Hematopoietic multipotent progenitor cell treated with erythropoietin and hydrocortisone succinate and interleukin-3 and kit ligand, for 15 days (in vitro differentiated cells): ENCODE data around the gene RBM38.

Source experiments
- DNase-seq: peaks from one replicate; pipeline ENCODE4 v3.0.0-alpha.2; 2015; ENCODE audit warnings: low spot score

RBM38 gene

DNA sequence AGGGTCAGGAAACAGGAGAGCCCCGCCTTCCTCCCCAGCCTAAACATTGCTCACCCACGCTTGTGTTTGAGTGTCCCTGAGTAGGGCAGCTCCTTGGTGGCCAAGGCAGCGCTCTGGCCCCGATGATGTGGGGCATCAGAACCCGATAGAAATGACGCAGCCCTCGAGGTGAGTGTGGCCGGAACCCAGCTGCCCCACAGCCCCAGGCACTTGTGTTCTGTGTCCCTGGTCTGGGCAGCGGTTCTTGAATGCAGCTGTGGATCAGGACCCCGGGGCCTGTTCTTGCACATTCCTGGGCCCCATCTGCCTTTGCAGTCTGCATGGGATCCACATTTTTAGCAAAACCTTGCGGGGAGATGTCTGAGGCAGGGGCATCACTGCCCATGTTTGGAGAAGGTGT, 12.8 kb downstream of the RBM38 start:
- no peak for DNase-seq

DNA sequence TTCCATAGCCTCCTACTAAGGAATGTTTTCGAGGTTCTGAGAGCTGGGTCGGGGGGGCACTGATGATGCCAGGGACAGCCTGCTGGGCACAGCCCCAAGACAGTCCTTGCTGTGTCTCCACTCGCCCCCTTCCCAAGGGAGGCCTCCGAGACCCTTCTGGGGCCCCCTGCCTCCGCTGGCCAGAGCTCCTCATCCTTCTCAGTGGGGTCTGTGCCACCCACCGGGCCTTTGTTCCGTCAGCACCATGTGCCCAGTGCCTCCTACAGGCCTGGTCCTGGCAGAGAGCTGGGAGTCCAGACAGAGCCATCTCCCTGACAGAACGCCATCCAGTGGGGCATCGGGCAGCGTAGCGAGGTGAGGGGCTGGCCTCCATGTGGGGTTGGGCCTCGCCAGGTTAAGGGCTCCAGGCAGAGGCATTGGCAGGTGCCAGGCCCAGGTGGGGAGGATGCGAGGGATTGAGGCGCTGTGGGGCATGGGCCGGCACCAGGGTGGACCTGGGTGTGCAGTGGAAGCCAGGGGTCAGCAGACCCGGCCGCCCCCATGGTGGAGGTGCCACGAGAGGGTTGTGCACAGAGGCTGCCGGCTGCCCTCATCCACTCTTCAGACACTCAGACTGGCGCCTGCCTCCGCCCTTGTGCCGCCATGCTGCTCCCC, 13.3 kb downstream of the RBM38 start:
- no peak for DNase-seq

DNA sequence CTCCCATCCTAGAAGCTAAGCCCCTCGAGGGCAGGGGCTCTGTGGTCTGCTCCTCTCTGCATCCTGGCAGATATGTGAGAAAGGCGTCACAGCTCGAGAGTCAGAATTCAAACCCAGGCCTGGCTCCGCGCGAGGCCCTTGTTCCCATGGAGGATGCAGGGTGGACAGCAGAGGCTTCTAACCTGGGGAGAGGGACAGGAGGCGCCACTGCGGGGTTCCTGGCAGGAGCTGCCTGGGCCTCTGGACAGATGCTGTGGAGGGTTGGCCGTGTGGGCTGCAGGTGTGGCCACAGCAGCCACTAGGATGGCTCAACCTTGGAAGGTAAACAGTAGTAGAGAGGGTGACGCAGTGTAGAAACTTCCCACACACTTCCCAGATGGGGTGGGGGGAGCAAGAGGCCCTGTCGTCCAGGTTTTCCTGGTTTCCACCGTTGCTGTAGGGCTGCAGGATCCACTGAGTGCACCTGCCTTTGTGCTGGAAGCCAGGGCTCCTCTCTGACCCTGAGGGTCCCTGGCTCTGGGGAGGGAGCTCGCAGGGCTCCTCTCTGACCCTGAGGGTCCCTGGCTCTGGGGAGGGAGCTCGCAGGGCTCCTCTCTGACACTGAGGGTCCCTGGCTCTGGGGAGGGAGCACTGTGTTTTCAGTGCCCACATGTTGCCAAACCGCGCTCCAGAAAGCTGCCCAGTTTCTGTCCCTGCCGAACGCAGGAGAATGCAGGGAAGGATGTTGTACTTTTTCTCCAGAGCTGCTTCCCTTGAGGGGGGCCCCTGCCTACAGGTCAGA, 14.2 kb downstream of the RBM38 start:
- no peak for DNase-seq

DNA sequence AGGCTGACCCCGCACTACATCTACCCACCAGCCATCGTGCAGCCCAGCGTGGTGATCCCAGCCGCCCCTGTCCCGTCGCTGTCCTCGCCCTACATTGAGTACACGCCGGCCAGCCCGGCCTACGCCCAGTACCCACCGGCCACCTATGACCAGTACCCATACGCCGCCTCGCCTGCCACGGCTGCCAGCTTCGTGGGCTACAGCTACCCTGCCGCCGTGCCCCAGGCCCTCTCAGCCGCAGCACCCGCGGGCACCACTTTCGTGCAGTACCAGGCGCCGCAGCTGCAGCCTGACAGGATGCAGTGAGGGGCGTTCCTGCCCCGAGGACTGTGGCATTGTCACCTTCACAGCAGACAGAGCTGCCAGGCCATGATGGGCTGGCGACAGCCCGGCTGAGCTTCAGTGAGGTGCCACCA, 16.4 kb downstream of the RBM38 start:
- no peak for DNase-seq

DNA sequence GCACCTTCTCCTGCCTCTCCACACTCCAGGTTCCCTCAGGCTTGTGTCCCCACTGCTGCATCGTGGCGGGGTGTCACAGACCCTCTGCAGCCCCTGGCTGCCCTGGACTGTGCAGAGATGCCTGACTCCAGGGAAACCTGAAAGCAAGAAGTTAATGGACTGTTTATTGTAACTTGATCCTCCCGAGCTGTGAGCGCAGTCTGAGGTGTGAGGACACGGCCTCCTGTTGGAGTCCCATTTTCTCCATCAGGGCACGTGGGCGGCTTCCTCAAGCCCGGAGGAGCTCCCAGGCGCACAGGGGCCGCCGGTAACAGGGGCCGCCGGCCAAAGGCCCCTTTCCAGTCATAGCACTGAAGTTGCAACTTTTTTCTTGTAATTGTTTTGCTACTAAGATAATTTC, 16.9 kb downstream of the RBM38 start:
- no peak for DNase-seq

DNA sequence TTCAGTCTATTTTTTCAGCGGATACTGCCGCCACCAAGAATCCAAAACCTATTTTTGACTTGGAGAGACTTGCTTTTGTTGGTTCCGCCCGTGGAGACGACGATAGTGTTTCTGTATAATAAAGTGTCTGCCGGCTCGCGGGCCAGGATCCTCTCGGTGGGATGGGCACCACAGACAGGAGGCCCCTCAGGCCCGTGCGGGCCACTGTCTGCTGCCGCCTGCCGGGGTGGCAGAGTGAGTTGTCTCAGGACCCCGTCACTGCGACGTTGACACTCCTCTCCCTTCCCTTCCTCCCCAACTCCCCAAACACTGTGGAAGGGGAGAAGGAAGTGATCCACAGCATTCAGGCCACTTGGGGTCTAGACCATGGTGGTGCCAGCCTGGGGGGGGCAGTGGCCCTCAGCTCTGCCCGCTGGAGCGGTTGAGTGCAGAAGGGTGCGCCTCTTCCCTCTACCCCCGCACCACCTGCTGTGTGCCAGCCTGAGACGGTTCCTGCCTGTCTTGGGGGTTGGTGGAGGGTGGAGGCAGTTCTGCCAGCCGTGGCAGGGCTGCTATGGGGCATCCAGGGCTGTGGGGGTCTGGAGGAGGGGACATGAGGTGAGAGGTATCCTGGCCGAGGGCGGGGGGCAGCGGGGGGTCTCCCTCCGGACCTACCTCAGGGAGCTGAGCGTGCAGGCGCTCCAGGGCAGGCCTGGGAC, 17.5 kb downstream of the RBM38 start:
- peak; percentile 41 for DNase-seq

DNA sequence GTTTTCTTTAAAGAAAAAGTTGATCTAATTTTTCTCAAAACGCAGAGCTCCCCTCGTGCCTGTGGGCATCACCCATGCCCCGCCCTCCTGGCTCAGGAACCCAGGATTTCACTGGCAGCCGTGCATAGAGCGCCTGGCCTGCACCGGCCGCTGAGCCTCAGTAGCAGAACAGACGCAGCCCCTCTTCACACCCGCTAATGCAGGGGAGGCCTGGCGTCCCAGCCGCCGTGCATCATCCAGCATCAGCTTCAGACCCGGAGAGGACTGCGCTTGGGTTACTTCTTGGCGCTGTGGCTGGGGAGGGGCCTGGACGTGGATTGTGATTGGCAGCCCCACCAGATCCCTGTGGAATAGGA, 18.1 kb downstream of the RBM38 start:
- DNase-seq: peak; percentile 69

DNA sequence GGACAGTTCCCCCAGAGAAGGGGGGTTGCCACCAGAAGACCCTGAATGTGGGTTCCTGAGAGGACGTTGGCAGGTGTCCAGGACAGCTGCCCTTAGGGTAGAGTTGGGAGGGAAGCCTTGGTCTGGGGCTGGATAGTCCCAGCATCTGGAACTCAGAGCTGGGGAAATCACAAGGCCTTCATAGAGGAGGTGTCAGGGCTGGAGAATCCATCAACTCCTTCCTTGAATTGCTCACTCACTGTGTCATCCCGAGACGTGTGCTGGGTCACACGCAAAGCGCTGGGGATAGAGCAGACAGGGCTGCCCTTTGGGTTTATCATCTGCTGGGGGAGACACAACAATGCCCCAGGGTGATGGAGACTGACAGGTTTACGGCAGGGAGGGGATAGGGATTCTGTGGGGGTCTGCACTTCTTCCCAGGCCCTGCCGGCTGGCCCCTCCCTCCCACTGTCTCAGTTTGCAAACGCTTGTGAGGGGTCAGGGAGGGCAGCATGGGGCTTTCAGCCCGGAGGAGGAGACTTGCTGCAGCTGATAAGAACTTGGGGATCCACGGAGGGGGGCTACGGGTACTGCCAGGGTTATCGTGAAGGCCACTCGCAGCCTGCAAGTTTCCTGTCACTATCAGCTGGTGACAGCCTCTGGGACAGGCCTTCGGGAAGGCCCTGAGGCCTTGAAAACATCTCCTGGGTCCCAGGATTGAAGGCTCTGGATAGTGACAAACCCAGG, 18.6 kb downstream of the RBM38 start:
- DNase-seq: peak; percentile 96

DNA sequence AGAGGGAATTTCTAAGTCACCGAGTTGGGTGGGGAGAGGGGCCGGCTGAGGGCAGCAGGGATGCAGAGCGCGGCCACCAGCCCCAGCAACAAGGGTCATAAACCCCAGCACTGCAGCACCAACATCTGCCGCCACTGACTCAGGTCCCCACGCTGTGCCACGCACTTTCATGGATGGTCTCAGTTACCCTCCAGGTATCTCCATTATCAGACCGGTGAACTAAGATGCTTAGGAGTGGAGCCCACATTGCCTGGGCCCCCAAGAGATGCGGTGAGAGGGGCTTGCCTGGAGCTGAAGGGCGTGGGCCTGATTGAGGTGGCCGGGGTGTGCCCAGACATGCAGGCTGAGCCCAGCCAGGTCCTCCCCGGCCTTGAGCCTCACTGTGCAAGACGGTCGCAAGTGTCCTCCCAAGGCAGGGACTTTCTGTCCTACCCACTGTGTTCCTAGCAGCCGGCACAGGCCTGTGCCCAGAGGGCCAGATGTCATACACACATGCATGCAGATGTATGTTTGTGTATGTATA, 19.3 kb downstream of the RBM38 start:
- DNase-seq: peak; percentile 76

DNA sequence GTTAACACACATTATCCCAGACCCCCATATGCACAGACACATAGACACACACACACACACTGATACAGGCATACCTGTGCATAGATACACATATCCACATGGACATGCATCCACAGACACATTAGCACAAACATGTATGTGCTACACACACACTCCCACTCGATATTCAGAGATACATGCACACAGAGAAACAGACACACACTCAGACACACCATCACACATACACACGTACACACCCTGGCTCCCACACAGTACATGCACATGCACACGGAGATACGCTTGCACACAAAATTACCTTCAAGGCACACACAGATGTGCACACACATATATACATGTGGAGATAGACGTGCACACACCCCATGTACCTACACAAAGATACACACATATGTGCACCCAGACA, 19.7 kb downstream of the RBM38 start:
- DNase-seq: no peak

DNA sequence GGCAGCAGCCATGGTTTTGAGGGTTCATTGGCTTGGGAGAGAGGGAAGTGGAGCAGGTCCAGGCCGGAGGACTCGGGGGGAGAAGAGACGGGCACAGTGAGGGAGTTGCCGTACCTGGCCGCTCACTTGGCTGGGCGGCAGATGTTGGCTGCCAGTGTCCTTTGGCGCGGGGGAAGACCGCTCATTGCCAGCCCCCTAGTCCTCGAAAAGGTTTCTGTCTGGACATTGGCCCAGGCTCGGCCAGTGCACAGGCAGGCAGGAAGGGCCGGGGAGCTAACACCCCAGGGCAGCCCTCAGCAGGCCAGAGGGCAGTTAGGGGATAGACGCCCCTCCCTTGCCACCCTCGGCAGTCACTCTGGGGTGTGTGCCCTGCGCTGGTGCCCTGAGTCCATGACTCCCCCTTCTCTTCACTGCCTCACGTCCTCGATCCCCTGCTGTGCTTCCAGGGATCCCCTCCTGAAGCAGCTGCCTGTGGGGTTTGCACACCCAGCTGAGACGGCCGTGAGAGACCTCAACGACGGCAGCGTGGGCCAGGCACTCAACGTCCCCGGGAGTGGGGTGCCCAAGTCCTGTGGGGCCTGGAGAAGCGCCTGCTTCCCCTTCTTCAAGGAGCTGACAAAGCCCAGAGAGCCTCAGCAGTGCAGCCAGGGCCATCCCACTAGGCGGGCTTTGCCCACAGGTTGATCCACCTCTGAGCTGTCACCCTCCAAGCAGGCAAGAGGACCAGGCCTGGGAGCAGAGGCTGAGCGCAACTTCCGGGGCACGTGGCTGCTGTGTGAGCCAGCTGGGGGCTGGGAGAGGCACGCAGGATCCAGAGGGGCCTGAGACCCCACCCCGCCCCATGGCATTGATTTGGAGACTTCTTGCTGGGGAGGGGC, 20.4 kb downstream of the RBM38 start:
- no peak for DNase-seq

DNA sequence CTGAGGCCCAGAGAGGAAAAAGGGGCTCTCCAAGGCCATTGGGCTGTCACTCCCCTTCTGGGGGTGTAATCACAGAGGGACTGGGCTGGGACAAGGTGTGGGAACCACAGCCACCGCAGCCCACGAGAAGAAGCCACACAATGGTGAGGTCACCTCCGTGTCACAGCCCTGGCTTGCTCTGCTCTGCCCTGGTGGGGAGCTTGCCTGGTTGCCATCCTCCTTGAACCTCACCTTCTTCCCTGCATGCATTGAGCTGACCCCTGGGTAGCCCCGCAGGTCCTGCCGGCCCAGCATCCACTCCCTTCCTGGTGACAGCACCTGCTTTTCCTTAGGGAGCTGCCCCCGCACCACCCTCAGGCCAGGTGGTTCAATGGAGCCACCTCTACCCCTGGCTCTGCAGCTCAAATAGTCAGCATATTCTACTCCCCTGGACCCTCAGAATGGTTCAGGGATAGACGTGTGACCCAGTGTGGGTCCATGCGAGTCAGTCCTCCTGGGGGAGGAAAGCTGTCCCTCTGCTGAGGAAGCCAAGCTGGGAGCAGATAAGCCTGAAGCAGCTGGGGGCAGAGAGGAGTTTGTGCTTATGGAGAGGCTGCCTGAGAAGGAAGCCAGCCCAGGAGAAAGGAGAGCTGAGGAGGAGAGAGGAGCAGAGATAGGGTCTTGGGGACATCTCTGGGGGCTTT, 21.3 kb downstream of the RBM38 start:
- DNase-seq: peak; percentile 61

DNA sequence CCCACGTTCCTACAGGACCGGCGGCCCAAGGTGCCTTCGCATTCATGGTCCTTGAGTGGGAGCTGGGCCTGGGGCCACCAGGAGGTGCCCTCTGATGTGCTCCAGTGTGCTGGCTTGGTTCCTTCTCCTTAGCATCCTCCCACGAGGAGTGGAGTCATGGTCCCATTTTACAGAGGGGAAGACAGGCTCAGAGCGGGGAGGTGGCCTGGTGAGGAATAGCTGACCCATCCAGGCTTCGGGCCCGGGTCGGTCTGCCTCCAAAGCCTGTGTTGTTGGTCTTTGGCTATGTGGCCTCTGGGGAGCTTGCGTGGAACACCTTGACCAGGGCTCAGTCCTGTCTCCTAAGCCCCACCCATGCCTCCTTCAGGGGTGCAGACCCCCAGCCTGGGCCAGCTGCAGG, 22.8 kb downstream of the RBM38 start:
- DNase-seq: no peak

DNA sequence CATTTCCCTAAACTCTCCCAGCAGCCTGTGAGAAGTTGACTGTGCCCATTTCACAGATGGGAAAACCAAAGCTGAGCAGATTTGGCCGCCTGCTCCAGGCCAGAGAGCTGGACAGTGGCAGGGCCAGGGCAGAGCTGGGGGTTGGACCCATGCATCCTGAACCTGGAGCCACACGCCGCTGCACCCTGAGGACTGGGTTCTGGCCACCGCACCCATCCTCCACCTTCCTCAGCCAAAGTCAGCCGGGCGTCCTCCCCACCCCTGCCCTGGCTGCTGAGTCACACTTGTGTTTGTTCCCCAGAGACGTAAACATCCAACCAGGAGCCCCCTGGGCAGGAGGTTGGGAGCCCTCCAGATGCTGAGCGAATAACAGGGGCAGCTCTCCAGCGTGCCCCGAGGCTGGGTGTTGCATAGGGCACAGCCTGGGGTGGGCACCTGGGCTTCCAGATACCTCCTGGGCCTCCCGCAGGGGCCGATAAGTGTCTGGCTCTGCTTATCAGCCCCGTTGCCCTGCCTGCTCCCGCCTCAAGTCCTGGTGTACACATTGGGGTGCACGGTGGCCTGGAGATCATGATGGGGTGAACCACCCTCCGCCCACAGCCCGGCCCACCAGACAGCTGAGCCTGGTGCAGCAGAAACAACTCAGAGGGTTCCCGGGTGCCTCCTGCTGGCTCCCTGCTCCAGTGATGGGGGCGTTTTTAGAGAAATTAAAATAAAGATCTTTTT, 23.8 kb downstream of the RBM38 start:
- DNase-seq: peak; percentile 98

DNA sequence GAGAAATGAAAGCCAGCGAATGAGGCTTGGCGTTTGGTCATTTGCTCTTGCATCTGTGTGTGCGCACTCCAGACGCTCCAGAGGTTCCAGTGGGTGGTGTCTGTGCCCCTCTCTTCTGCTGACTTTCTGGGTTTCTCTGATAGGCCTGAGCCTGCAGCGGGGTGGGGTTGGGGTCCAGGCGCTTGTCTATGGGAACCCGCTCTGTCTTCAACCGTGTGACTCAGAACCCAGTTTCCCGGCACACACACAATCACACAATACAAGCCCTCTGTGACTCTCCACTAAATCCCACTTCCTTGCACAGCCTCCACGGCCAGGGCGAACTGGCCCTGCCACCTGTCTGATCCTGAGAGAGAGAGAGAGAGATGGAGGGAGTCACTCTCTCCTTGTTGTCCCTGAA, 24.6 kb downstream of the RBM38 start:
- peak; percentile 84 for DNase-seq

DNA sequence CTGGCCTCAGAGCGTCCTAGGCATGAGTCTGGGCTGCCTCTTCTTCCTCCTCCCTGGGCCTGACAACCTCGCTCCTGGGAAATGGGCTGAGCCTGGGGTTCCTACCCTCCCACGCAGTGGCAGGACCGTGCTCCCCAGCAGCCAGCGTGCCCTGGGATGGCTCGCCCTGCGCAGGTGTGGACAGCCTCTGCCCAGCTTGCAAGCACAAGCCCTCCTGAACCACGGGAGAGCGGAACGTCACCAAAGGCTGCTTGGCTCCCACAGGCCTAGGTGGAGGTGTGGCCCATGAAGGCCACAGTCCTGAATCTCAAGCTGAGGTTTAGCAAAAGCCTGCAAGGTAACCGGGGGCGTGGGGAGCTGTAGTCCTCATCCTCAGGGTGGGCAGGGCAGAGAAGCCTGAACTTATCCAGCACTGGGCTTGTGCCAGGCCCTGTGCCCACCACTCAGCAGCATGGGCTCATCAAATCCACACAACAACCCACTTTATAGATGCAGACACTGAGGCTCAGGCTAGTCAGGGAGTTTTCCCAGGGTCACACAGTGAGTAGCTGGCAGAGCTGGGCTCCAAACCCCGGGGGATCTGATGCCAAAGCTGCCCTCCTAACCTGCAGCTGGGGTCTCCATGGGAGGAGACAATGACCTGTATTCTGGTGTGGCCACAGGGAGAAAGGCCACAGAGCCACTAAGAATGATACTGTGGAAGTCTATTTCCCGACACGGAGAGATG, 25.3 kb downstream of the RBM38 start:
- no peak for DNase-seq

DNA sequence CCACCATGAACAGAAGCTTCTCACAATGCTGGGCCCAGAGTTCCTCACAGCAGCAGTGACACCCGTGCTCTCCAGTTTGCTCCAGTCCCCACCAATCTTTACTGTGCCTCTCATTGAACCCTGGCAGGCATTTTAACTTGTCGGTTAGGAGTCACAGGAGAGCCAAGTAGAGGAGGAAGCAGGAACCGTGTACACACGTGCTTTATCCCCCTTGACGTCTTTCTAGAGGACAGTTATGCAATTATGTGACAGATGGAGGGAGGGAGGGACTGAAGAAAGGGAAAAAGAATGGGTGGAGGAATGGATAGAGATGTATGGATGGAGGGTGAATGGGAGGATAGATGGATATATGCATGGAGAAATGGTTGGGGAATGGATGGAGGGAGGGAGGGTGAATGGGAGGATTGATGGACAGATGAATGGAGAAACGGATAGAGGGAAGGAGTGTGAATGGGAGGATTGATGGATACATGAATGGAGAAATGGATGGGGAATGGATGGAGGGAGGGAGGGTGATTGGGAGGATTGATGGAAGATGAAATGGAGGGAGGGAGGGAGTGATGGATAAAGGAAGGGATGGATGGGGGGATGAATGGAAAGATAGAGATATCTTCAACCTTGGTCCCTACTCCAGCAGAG, 26.0 kb downstream of the RBM38 start:
- no peak for DNase-seq

DNA sequence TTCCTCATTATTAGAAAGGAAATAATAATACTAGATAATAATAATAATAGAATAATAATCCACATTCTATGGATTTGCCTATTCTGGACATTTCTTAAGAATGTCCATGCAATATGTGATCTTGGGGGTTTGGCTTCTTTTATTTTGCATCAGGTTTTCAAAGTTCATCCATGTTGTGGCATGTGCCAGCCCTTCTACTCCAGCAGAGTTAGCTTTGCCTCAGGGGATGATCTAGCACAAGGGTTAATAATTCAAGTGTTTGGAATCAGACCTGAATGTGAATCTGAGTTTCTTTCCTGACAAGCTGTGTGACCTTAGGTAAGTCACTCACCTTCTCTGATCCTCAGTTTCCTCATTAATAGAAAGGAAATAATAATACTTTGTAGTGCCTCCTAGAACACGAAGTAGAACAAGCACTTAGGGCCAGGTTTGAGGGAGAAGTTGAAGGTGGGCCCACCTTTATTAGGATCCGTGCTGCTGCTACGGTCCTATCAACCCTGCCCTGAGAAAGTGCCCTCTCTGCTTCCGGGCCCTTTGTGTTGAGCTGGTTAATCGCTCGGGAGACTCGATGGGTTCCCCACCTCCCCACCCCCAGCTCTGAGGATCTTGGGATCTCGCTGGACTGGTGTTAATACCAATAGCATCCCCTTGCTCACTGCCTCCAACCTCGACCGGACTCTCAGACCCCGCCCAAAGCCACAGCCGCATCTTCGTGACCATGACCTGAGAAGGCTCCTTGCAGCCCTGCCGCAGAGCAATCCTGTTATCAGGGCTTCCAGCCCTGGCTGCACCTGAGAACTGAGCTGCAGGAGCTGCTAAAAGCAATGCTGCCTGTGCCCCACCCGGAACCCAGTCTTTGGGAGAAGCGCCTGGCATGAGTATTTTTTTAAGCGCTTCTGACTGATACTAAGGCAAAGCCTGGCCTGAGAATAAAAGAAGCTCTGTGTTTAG, 26.9 kb downstream of the RBM38 start:
- peak; percentile 78 for DNase-seq
